Stimulated activated CD4-positive, alpha-beta T cell treated with anti-CD3 and anti-CD28 coated beads, Interleukin-2, amount 100 ng/mL, for 48 hours (primary cell): ENCODE measurements around the gene ZBBX.
"Not testable (repeated sequence)": the region's sequence is repeated elsewhere in the genome, so short reads cannot be mapped to it uniquely, and the experiment has no call there.

Experiments
- DNase-seq, 2 donors: peaks; one replicate each; pipeline ENCODE4 v3.0.0-alpha.2; 2020

ZBBX gene, protein sequence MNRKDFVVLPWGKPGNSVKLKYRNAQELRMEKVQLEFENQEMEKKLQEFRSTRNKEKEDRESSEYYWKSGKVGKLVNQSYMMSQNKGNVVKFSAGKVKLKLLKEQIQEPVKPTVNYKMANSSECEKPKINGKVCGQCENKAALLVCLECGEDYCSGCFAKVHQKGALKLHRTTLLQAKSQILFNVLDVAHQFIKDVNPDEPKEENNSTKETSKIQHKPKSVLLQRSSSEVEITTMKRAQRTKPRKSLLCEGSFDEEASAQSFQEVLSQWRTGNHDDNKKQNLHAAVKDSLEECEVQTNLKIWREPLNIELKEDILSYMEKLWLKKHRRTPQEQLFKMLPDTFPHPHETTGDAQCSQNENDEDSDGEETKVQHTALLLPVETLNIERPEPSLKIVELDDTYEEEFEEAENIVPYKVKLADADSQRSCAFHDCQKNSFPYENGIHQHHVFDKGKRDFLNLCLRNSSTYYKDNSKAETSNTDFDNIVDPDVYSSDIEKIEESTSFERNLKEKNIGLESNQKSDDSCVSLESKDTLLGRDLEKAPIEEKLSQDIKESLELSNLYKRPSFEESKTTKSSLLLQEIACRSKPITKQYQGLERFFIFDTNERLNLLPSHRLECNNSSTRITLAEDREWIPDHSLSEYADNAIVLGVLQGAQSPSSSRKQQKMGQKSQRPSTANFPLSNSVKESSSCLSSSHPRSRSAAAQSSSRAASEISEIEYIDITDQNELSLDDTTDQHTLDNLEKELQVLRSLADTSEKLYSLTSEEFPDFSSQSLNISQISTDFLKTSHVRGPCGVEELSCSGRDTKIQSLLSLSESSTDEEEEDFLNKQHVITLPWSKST

GRCh38 chr3:167380004-167380689 is at the start of gene ZBBX:
Gene ZBBX, minus strand, starts transcription at chr3:167380297. Its CDS starts 7,396 bp downstream, at chr3:167372901.
- peak; percentile 79 to 83 for DNase-seq

- DNase-seq = not testable (repeated sequence)
These were observed 46.9 kb upstream of the ZBBX start for GRCh38 chr3:167426962-167427361.

- not testable (repeated sequence) for DNase-seq
These were observed 42.3 kb upstream of the ZBBX start for GRCh38 chr3:167422396-167422795.

DNA sequence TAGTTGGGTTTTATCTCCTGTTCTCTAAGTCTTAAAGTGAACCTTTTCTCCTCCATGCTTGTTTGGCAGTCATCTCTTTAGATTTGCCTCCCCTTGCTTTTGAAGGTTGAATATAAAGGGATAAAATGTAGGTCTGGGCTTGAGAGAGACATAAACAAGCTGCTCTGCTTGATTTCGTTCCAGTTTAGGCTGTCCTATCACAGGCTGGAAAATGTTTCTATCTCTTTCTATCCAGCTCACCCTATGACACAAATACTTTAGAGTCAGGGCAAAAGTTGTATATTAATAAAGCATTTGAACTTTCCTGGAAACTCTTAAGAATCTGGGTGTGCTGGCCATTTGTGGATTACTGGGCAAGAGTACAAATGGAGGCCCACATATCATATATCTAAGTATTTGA is 29.5 kb upstream of the ZBBX start:
- DNase-seq = no peak

DNA sequence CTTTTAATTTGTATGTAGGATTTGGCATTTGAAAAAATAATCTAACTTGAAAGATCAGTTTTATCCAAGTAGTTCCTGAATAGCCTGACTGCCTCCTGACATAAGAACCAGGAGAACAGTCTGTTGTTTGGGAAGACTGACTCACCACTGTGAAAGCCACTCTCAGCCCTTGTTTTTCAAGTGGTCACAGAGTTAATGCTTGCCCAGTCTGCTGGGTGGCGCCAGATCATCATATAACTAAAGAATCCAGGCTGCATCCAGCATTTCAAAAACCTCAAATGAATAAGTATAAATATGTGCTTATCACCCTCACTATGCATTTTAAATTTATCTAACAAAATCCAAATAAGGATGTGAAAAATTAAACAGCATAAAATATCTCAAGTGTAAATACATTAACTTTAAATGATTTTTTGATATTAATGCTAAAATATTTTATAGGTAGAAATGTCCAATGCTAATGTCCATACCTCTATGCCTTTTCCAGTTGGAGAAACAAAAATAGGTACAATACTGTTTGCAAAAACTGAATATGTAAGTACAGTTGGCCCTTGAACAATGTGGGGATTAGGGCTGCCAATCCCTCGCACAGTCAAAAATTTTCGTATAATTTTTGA is 26.9 kb upstream of the ZBBX start:
- DNase-seq = peak in 1 of 2 donors; percentile 1

DNA sequence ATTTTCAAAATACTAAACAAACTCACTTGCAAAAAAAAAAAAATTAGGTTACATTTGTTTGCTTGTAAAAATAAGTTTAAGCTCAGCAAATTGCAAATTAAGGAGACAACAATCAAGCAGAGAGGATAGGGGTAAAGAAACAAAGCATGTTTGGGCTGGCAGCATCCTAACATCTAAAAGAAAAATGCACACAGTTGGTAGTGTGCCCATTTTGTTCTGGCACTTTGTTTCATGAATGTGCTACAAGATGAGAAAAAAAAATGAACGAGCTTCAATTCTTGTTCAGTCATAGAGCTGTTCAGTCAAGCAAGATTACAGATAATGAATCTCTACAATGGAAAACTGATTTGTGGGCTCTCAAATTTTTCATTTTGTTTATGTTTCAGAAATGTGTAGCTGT is 17.7 kb upstream of the ZBBX start:
- DNase-seq = no peak

- no peak for DNase-seq
These were observed 16.0 kb upstream of the ZBBX start for GRCh38 chr3:167396075-167396474.

GRCh38 chr3:167394003-167394402 is 13.9 kb upstream of the ZBBX start:
- no peak for DNase-seq

DNA sequence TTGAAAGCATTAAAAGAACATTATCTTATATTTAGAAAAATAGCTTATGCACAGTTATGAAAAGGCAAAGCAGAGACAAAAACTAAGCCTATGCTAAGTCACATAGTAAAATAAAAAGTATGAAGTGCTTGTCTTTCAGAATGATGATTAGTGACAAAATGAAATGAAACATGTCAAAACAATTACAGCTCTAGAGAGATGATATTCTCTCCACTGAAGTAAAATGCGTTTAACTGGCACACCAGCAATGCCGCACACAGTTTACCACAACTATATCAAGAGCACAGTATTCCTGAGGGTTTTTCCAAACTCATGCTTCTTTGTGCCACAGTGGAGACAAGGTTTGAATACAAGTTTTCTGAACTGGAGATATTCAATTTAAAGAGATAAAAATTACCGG is 2.1 kb upstream of the ZBBX start:
- DNase-seq = no peak

GRCh38 chr3:167375478-167375877 is 4.6 kb downstream of the ZBBX start:
- DNase-seq = no peak

DNA sequence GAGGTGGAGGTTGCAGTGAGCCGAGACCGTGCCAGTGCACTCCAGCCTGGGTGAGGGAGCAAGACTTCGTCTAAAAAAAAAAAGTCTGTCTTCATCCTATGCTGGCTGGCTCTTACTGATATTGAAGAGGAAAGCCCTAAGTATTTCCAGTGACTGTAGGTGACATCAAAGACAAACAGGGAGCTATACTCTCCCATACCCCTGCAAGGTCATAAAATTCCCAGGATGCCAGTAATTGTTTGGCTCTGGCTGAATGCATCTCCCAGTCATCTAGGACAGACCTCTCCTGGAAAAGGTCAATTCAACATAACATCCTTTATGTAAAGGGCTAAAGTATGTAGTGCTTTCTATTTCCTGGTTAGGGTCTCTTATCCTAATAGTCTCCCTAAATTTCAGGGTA is 8.0 kb downstream of the ZBBX start:
- DNase-seq = no peak

GRCh38 chr3:167361948-167362347 is 18.1 kb downstream of the ZBBX start:
- DNase-seq = no peak

DNA sequence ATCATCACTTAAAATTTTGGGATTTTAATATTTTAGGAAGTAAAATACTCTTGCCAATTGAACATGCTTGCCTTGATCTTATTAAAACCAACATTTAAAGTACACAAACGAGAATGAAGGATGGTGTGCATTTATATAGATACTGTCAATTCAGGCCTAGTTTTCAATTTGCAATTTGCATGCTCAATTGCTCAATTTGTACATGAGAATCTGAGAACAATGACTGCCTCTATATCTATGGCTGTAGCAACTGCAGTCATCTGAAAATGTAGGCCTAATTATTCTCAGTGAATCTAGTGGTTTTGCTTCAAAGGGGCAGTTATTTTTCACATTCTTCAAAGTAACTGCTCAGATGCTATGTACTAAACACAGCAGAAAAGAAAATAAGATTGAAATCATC is 18.8 kb downstream of the ZBBX start:
- no peak for DNase-seq

DNA sequence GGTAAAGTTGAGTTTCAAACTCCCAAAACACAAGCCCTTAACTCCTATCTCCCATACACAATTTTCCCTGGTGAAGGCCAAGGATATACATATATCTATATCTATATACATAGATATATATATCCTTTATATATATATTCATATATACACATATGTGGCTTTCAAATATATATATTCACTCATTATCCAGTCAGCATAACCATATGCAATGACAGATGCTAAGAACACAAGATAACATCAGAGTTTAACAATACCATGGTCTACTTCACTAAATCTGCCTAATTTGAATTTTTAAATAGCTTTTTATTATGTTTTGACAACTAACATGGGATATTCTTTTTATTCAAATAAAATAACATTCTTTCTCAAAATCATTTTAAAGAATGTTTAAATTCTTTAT is 24.7 kb downstream of the ZBBX start:
- no peak for DNase-seq

- no peak for DNase-seq
These were observed 25.3 kb downstream of the ZBBX start for GRCh38 chr3:167354751-167355150.

DNA sequence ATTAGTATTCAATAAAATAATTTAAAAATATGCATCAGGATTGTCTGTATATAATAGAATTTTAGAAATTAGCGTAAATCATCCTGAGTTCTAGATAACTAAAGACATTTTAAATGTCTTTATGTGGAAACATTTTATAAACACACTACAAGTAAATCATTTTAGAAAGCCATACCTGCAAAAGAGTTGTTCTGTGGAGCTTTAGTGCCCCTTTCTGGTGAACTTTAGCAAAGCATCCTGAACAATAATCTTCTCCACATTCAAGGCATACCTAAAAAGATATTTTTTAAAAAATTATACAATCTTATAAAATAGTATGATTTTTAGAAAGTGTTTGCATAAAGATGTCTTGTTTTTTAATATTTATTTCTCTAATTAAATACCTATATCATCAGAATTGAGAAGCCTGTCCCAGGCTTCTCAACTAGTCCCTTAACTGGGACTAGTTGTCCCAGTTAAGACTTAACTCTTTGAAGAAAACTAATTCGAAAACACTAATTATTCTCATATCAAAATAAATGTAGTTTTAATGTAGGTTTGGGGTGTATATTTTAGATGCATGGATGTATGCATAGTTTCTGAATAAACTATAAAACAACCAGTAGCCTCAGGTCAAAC is 29.7 kb downstream of the ZBBX start:
- DNase-seq = no peak

GRCh38 chr3:167346171-167346570 is 33.9 kb downstream of the ZBBX start:
- no peak for DNase-seq

GRCh38 chr3:167330993-167331785 is 48.9 kb downstream of the ZBBX start:
- no peak for DNase-seq

GRCh38 chr3:167323572-167323971 is 56.5 kb downstream of the ZBBX start:
- no peak for DNase-seq

DNA sequence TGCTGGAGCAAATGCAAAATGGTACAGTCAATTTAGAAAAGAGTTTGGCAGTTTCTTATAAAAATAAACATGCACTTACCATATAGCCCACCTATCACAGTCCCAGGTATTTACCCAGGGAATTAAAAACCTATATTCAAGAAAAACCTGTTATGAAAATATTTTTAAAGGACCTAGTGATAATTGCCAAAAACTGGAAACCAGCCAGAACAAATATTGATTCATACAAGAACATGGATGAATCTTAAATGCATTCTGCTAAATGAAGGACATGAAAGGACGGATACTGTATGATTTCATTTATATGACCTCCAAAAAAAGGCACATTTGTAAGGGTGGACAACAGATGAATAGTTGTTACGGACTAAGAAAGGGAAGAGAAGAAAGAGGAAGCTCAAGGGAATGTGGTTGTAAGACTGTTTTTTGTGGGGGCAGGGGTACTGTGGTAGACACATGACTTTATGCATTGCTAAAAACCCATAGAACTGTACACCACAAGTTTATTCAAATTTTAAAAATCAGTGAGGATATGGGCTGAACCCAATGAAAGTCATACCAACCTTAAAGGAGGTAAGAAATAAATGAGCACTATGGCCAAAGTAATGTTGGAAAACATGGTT is 61.0 kb downstream of the ZBBX start:
- DNase-seq = no peak

- DNase-seq = no peak
These were observed 61.8 kb downstream of the ZBBX start for GRCh38 chr3:167318306-167318705.
